HG02943 (cell line): ENCODE results near the gene DUSP2.

Experiments used
- ATAC-seq: cut with Tn5 transposase; IDR thresholded peaks from one replicate; pipeline ENCODE4 v1.9.1; 2021; ENCODE audit warnings: mild to moderate bottlenecking, low read depth, moderate library complexity; ENCODE audit not compliant: unreplicated experiment

DUSP2 gene

GRCh38 chr2:96105152-96105915 lies 39.9 kb downstream of the DUSP2 start:
- ATAC-seq = no peak

- no peak for ATAC-seq
Measured at GRCh38 chr2:96104487-96104861, 40.8 kb downstream of the DUSP2 start.

- ATAC-seq = no peak
Measured at GRCh38 chr2:96103761-96104486, 41.3 kb downstream of the DUSP2 start.

- ATAC-seq = no peak
Measured at GRCh38 chr2:96103187-96103601, 42.0 kb downstream of the DUSP2 start.

GRCh38 chr2:96102596-96103186 lies 42.5 kb downstream of the DUSP2 start:
- no peak for ATAC-seq

- no peak for ATAC-seq
Measured at GRCh38 chr2:96100893-96101304, 44.3 kb downstream of the DUSP2 start.

- no peak for ATAC-seq
Measured at GRCh38 chr2:96099861-96100798, 45.1 kb downstream of the DUSP2 start.

GRCh38 chr2:96098900-96099590 lies 46.2 kb downstream of the DUSP2 start:
- ATAC-seq = no peak

GRCh38 chr2:96097951-96098823 lies 47.1 kb downstream of the DUSP2 start:
- no peak for ATAC-seq

GRCh38 chr2:96097441-96097840 lies 47.8 kb downstream of the DUSP2 start:
- ATAC-seq = no peak

GRCh38 chr2:96095116-96095636 lies 50.1 kb downstream of the DUSP2 start:
- no peak for ATAC-seq

GRCh38 chr2:96093528-96093927 lies 51.7 kb downstream of the DUSP2 start:
- ATAC-seq = no peak
